Fibroblast of skin of scalp (primary cell): ENCODE results near the gene LTBP4.
A peak's percentile ranks its signal among the peaks of the same experiment; 100 is the strongest.
"Not testable (repeated sequence)": the region's sequence is repeated elsewhere in the genome, so short reads cannot be mapped to it uniquely, and the experiment has no call there.

Source experiments
- DNase-seq: peaks from one replicate; pipeline ENCODE4 v3.0.0-alpha.2; 2013

The LTBP4 gene

GRCh38 chr19:40575326-40575725, 25.8 kb upstream of the LTBP4 start:
- no peak for DNase-seq

DNA sequence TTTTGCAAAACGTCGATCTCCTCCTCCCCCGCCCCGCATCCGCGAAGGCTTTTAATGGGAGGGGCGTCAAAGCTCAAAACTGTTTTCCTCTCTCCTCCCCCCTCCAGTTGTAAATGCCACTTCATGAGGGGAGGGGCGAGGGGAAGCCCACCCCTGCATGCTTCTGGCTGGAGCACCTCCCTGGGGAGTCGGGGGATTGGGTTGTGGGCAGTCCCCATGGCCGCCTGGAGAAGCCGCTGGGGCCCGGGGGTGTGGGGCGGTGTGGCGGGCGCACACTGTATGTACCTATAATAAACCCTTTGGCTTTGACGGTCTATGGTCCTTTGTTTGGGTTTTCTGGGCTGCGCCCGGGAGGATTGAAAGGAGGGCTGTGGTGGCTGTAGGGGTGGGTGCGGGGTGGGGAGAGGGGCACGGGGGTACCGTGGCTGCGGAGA, 25.0 kb upstream of the LTBP4 start:
- DNase-seq = no peak

DNA sequence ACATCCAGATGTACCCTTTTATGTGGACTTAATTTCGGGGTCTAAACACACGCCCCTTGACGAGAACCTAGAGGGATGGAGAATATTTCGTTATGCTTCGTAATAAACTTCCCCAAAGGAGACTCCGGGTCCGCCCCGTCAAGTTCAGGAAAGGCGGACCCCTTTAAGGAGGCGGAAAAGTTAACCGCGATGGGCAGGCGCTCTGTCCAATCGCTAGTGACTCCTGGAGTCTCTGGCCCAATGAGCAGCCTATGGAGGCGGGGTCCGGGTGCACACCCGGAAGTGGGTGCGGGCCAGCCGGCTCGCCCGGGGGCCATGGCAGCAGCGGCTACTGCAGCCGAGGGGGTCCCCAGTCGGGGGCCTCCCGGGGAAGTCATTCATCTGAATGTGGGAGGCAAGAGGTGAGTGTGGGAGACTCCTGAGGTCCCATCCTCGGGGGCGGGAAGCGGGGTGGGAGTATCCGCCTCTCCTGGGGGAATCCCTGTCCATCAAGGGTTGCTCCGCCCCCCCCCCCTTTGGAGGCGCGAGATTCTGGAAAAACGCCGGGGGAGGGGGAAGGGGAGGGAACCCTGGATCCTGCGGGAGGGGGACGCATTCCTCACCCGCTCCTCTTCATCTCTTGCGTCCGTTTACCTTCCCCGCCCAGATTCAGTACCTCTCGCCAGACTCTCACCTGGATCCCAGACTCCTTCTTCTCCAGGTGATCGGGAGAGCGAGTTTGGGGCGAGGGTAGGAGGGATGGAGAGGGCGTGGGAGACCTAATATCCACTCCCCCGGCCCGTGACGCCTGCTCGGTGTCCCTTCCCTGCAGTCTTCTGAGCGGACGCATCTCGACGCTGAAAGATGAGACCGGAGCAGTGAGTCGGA, 24.4 kb upstream of the LTBP4 start, which contains the start of gene SHKBP1:
TSS of gene SHKBP1 (plus strand) at position 289 of the 867 bp plus-strand sequence. CDS start at position 316, 27 bp downstream.
- DNase-seq = peak; percentile 97

DNA sequence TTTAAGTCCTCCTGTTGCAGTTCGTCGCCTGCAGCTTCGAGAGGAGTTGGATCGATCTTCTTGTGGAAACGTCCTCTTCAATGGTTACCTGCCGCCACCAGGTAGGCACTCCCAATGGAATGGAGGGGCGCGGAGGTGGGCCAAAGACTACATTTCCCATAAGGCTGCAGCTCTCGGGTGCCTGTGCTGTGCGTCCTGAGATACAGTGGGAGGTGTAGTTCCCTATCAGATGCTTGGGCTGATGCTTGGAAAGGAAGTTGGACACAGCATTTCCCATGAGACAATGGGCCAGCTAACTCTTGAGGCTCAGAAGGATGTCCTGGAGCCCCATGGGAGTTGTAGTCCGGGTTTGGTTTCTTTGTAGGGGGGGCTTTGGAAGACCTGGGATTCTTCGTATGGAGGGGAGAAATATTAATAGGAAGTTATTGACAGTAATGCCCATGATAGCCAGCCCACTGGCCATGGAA, 22.7 kb upstream of the LTBP4 start:
- DNase-seq = peak; percentile 43

DNA sequence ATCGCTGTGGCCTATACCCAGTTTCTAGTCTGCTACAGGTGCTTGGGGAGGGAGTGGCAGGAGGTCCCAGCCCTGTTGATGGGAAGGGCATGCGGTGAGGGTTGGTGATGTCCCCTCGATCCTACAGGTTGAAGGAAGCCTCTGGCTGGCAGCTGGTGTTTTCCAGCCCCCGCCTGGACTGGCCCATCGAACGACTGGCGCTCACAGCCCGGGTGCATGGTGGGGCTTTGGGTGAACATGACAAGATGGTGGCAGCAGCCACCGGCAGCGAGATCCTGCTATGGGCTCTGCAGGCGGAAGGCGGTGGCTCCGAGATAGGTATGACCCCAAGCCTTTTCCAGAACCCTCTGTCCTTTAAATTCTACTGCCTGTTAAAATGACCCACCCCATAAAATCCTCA, 20.6 kb upstream of the LTBP4 start:
- DNase-seq = no peak

- DNase-seq = no peak
Observed at GRCh38 chr19:40581531-40581930, 19.6 kb upstream of the LTBP4 start.

DNA sequence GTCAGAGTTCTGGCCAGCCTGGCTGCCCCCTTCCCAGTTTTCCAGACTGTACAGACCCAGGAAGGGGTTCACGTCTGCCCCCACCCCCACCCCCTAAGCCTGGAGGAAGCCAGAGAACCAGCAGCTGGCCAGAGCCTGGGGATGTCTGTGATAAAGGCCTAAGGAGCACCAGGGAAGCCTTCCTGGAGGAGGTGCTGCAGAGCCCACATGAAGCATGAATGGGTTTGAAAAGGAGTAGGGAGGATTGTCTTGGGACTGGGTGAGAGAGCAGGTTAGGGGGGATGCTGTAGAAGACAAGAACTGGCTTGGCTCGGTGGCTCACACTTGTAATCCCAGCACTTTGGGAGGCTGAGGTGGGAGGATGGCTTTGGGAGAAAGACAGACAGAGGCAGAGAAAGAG, 18.7 kb upstream of the LTBP4 start:
- no peak for DNase-seq

DNA sequence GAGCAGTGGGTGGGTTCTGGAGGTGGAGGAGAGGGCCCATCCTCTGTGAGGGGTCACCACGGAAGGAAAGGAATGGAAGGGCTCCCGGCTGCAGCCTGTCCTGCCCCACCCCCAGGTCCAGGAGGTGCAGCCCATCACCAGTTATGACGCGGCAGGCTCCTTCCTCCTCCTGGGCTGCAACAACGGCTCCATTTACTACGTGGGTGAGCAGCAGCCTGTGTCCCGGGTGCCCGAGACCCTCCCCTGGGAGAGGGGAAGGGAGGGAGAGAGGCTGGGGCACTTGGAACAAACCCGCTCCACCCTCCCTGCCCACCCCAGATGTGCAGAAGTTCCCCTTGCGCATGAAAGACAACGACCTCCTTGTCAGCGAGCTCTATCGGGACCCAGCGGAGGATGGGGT, 17.9 kb upstream of the LTBP4 start:
- no peak for DNase-seq

DNA sequence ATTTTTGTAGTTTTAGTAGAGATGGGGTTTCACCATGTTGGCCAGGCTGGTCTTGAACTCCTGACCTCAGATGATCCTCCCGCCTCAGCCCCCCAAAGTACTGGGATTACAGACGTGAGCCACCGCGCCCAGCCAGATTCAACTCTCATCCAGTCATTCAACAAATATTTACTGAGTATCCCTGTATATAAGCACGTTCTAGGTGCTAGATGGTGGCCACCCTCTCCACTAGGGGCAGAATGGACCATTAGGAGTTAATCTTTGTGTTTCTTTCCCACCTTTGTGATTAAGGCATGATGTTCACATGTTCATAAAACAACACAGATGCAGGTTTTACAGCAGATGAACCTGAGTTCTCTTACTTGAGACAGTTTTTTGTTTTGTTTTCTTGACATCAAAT, 17.2 kb upstream of the LTBP4 start:
- peak; percentile 35 for DNase-seq

DNA sequence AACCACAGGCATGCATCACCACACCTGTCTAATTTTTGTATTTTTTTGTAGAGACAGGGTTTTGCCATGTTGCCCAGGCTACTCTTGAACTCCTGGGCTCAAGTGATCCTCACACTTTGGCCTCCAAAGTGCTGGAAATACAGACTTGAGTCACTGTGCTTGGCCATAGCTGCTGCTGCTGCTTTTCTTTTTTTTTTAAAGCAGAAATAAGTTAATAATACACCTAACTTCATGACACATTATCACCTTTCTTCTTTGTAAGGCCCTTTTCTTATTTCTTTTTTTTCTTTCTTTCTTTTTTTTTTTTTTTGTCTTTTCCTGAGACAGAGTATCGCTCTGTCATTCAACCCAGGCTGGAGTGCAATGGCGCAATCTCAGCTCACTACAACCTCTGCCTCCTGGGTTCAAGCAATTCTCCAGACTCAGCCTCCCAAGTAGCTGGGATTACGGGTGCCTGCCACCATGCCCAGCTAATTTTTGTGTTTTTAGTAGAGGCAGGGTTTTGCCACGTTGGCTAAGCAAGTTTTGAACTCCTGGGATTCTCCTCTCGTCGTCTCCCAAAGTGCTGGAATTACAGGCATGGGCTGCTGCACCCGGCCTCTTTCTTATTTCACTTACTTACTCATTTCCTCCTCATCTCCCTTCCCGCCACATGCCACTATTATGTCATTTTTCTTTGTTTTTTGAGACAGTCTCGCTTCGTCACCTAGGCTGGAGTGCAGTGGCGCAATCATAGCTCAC, 15.8 kb upstream of the LTBP4 start:
- peak; percentile 86 for DNase-seq

DNA sequence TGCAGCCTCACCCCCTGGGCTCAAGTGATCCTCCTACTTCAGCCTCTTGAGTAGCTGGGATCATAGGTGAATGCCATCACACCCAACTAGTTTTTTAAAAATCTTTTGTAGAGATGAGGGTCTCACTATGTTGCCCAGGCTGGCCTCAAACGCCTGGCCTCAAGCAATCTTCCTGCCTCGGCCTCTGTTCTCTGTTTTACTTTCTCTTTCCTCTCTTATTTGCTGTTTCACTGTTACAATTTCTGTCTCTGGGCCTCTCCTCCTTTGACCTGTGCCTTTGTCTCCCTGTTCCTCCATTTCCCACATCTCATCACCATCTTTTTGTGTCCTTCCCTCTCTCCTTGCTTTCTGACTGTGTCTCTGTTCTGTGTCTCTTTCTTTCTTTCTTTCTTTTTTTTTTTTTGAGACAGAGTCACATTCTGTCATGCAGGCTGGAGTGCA, 15.2 kb upstream of the LTBP4 start:
- no peak for DNase-seq

- DNase-seq = no peak
Observed at GRCh38 chr19:40586611-40587010, 14.6 kb upstream of the LTBP4 start.

DNA sequence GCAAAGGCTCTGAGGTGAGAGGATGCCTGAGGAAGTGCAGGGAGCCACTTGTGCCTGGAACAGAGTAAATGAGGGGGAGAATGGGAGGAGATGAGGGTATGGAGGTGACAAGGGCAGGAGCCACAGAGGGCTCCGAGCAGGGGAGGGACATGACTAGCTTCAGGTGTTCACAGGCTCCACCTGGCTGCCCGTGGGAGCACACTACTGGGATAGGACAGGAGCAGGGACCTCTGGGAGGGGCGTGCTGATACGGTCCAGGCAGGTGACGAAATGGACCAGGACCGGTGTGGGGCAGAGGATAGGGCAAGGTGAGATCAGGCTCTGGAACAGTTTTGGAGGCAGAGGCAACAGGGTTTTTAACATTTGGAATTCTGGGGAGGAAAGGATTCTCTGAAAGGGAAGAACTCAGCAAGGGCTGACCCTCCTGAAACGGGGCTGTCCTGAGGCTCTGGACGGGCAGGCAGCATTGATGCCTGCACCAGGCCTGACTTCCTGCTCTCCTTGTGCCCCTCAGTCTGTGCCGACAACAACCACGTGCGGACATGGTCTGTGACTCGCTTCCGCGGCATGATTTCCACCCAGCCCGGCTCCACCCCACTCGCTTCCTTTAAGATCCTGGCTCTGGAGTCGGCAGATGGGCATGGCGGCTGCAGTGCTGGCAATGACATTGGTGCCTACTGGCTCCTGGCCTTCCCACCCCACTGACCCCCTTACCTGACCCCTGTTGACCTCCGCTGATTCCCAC, 12.9 kb upstream of the LTBP4 start:
- peak; percentile 61 for DNase-seq

DNA sequence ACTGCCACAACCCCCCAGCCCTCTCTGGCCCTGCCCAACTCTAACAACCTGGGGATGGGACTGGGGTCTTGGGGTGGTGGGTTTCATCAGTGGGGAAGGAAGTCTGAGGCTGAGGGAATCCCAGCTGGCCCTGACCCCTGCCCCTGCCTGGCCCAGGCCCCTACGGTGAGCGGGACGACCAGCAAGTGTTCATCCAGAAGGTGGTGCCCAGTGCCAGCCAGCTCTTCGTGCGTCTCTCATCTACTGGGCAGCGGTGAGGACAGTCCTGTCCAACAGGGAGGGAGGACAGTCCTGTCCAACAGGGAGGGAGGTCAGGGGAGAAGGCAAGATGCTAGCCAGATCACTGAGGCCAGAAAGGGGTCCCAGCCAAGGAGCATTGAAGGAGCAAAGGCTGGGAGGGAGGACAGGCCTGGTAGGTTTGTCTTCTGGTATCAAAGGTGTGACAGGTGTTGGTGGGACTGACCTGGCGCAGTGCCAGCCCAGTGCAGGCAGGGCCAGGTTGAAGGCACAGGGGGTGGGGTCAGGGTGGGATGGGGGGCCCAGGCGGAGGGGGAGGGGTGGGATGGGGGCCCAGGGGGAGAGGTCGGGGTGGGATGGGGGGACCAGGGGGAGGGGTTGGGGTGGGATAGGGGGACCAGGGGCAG, 12.1 kb upstream of the LTBP4 start:
- no peak for DNase-seq

GRCh38 chr19:40589591-40590429, 11.4 kb upstream of the LTBP4 start:
- DNase-seq = no peak

GRCh38 chr19:40590464-40591265, 10.5 kb upstream of the LTBP4 start:
- DNase-seq = no peak

- DNase-seq = not testable (repeated sequence)
Observed at GRCh38 chr19:40591724-40592123, 9.4 kb upstream of the LTBP4 start.

- DNase-seq = peak; percentile 47
Observed at GRCh38 chr19:40592170-40592569, 9.0 kb upstream of the LTBP4 start.

DNA sequence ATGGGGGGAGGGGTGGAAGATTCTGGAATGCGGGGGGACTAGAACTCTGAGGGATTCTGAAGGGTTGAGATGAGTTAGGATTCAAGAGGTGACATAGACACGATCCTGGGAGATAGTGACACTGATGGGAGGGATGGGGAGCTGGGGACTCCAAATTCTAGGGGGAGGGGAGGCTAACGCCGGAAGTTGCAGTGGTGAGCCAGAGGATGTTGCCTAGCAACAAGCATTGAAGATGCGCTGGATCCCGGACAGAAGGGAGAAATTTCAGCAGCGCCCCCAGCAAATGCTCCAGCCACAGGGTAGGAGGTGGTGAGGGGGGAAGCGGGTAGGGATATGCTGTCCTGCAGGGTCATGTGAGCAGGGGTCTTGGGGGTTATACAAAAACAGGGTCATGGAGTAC, 6.9 kb upstream of the LTBP4 start:
- peak; percentile 30 for DNase-seq

GRCh38 chr19:40594657-40595091, 6.5 kb upstream of the LTBP4 start:
- DNase-seq = peak; percentile 47
